Testis (tissue), 2 donors: ENCODE results near the gene EEF2KMT.
"Not testable (repeated sequence)": the region's sequence is repeated elsewhere in the genome, so short reads cannot be mapped to it uniquely, and the experiment has no call there.

ENCODE experiments used
- POLR2A ChIP-seq: fragments of 450-650 bp; IDR thresholded peaks from one replicate; pipeline ENCODE4 v1.6.1; 2017; ENCODE audit warnings: antibody characterized with exemption, mild to moderate bottlenecking, moderate library complexity
- TF ChIP-seq, protein P1 (sequence below), 3 experiments: fragments of 450-650 bp in 2 of 3; fragments of 200-600 bp in 1 of 3; sonication (generic) in 1 of 3; IDR thresholded peaks; one replicate each; pipeline ENCODE4 v1.5.1; 2016 to 2019; ENCODE audit warnings: antibody characterized with exemption in 3 of 3, mild to moderate bottlenecking in 2 of 3, moderate library complexity in 1 of 3

DNA sequence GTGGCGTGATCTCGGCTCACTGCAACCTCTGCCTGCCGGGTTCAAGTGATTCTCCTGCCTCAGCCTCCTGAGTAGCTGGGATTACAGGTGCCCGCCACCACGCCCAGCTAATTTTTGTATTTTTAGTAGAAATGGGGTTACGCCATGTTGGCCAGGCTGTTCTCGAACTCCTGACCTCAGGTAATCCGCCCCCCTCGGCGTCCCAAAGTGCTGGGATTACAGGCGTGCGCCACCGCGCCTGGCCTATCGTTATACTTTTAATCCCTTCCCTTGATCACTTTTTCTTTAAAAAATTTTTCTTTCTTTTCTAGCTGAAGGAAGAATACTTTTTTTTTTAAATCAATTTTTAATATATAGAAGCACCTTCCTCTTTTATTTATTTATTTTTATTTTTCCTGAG is 23.8 kb downstream of the EEF2KMT start:
- TF ChIP-seq, protein P1, sequence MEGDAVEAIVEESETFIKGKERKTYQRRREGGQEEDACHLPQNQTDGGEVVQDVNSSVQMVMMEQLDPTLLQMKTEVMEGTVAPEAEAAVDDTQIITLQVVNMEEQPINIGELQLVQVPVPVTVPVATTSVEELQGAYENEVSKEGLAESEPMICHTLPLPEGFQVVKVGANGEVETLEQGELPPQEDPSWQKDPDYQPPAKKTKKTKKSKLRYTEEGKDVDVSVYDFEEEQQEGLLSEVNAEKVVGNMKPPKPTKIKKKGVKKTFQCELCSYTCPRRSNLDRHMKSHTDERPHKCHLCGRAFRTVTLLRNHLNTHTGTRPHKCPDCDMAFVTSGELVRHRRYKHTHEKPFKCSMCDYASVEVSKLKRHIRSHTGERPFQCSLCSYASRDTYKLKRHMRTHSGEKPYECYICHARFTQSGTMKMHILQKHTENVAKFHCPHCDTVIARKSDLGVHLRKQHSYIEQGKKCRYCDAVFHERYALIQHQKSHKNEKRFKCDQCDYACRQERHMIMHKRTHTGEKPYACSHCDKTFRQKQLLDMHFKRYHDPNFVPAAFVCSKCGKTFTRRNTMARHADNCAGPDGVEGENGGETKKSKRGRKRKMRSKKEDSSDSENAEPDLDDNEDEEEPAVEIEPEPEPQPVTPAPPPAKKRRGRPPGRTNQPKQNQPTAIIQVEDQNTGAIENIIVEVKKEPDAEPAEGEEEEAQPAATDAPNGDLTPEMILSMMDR (IDR thresholded peaks at IDR 0.05): not testable (repeated sequence)
- TF ChIP-seq POLR2A: not testable (repeated sequence)
